Stimulated activated CD8-positive, alpha-beta memory T cell treated with anti-CD3 and anti-CD28 coated beads, Interleukin-15, amount 100 ng/mL, for 4 hours (primary cell): ENCODE results near the gene TMOD3.

Source experiments
- DNase-seq, 2 donors: peaks; one replicate each; pipeline ENCODE4 v3.0.0-alpha.2; 2020; ENCODE audit warnings: low read depth in 2 of 2

The TMOD3 gene

GRCh38 chr15:51907136-51907862 is 77.8 kb downstream of the TMOD3 start:
- no peak for DNase-seq

GRCh38 chr15:51908316-51908715 is 78.9 kb downstream of the TMOD3 start:
- DNase-seq: no peak

- DNase-seq: no peak
Observed at GRCh38 chr15:51909584-51909983, 80.1 kb downstream of the TMOD3 start.

- DNase-seq: no peak
Observed at GRCh38 chr15:51912528-51912927, 83.1 kb downstream of the TMOD3 start.

GRCh38 chr15:51917493-51917892 is 88.0 kb downstream of the TMOD3 start:
- no peak for DNase-seq

GRCh38 chr15:51924156-51925068 is 95.0 kb downstream of the TMOD3 start:
- DNase-seq: no peak

GRCh38 chr15:51926809-51927208 is 97.4 kb downstream of the TMOD3 start:
- no peak for DNase-seq

- no peak for DNase-seq
Observed at GRCh38 chr15:51931016-51931415, 101.6 kb downstream of the TMOD3 start.

GRCh38 chr15:51931638-51932037 is 102.2 kb downstream of the TMOD3 start:
- no peak for DNase-seq

- no peak for DNase-seq
Observed at GRCh38 chr15:51932161-51932560, 102.7 kb downstream of the TMOD3 start.

GRCh38 chr15:51935466-51936104 is 106.1 kb downstream of the TMOD3 start:
- no peak for DNase-seq

GRCh38 chr15:51936105-51936478 is 106.6 kb downstream of the TMOD3 start:
- no peak for DNase-seq

- no peak for DNase-seq
Observed at GRCh38 chr15:51938286-51938685, 108.8 kb downstream of the TMOD3 start.

GRCh38 chr15:51939216-51939615 is 109.8 kb downstream of the TMOD3 start:
- DNase-seq: no peak

- no peak for DNase-seq
Observed at GRCh38 chr15:51947124-51947523, 117.7 kb downstream of the TMOD3 start.

GRCh38 chr15:51952805-51953204 is 123.4 kb downstream of the TMOD3 start:
- DNase-seq: no peak

GRCh38 chr15:51955504-51955903 is 126.1 kb downstream of the TMOD3 start:
- DNase-seq: no peak
